Esophagus muscularis mucosa (tissue), 4 donors: ENCODE measurements around the gene LIPC. TPM values are rescaled to one million over a fixed set of nuclear protein-coding genes. Genes with fewer than 3 reads are reported as not detected.

ENCODE experiments used
- DNase-seq: peaks from one replicate; pipeline ENCODE4 v3.0.0-alpha.2; 2017; ENCODE audit errors: extremely low spot score
- H3K27ac ChIP-seq, 4 donors: fragments of 200-600 bp; sonication (generic); replicated peaks in 1 of 4; 1 replicate in 3 of 4; 2 replicates in 1 of 4; pipeline ENCODE4 v1.5.1; 2016 to 2019; ENCODE audit warnings: mild to moderate bottlenecking in 1 of 4
- H3K27me3 ChIP-seq, 4 donors: fragments of 200-600 bp; sonication (generic); one replicate each; pipeline versions ENCODE4 v1.5.1 to v1.6.0; 2016 to 2019
- H3K36me3 ChIP-seq, 4 donors: fragments of 200-600 bp; sonication (generic); one replicate each; pipeline ENCODE4 v1.5.1; 2016 to 2019
- H3K4me1 ChIP-seq, 4 donors: fragments of 200-600 bp; sonication (generic); one replicate each; pipeline ENCODE4 v1.5.1; 2016 to 2019
- H3K4me3 ChIP-seq, 4 donors: fragments of 200-600 bp; sonication (generic); 1 replicate in 2 of 4; 2 replicates in 2 of 4; pipeline ENCODE4 v1.5.1; 2016 to 2019; ENCODE audit warnings: mild to moderate bottlenecking in 4 of 4, moderate library complexity in 1 of 4
- H3K9me3 ChIP-seq, 4 donors: fragments of 200-600 bp; sonication (generic); 1 replicate in 3 of 4; 2 replicates in 1 of 4; pipeline ENCODE4 v1.5.1; 2016 to 2019
- CTCF ChIP-seq, 3 experiments: fragments of 200-600 bp in 2 of 3; fragments of 450-650 bp in 1 of 3; sonication (generic) in 2 of 3; IDR thresholded peaks; one replicate each; pipeline ENCODE4 v1.5.1; 2017 to 2019; ENCODE audit warnings: antibody characterized with exemption in 3 of 3, mild to moderate bottlenecking in 2 of 3, moderate library complexity in 1 of 3
- EP300 ChIP-seq: sonication (generic); formaldehyde crosslinking; IDR thresholded peaks from one replicate; pipeline ENCODE4 v1.6.1; 2017; ENCODE audit warnings: antibody characterized with exemption
- POLR2A ChIP-seq: fragments of 450-650 bp; IDR thresholded peaks from one replicate; pipeline ENCODE4 v1.6.1; 2017; ENCODE audit warnings: antibody characterized with exemption, moderate library complexity, mild to moderate bottlenecking, low read depth
- POLR2AphosphoS5 ChIP-seq, 2 donors: sonication (generic); formaldehyde crosslinking; IDR thresholded peaks; one replicate each; pipeline ENCODE4 v1.6.1; 2017; ENCODE audit warnings: antibody characterized with exemption in 2 of 2
- WGBS: methylation state at CpG from one replicate; pipeline ENCODE4 v1.1.5; 2018; 5-methylcytosine and 5-hydroxymethylcytosine counted together
- intact Hi-C: fragments of 100-400 bp; cut with DNase I; formaldehyde crosslinking; loops from one replicate; pipeline ENCODE4 v1.15.1; 2023
- total RNA-seq, 4 donors: library from RNA; depleted of rRNA; stranded (reverse); fragments of >200 nt; gene quantifications; one replicate each; pipeline versions ENCODE4 v1.1.0 to v1.2.1, GENCODE V29; 2016

The LIPC gene
- total RNA-seq, 4 donors from 2014 or later = 0.06 to 0.63 (median 0.37) TPM

DNA sequence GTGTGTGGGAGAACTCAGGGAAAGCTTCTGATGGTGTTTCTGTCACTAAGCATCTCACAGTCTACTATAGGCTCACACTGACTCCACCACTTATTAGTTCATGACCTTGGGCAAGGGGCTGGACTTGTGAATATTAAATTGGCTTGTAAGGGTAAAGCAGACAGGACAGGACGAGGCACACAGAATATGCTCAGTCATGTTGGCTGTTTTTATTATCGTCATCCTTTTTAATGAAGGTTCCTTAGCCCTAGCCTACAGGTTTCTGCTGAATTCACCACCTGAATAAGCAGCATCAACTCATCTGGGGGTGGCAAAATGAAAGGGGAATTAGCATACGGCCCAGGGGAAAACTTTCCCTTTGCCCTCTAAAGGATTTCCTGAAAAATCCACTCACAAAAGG, 39.6 kb upstream of the LIPC start:
- no peaks in the 10 kb centered on the region for H3K27me3 ChIP-seq
- H3K4me3 ChIP-seq = no peak overlapping the region
- no peaks in the 10 kb centered on the region for H3K36me3 ChIP-seq
- H3K4me1 ChIP-seq = peaks cover 0 to 6% (median 0%) of the 10 kb centered on the region in 4 donors
- 71% methylated on average over 3 of the region's 3 CpGs for WGBS
- DNase-seq = no peak
- no peak overlapping the region for H3K27ac ChIP-seq
- no peaks in the 10 kb centered on the region for H3K9me3 ChIP-seq
- TF ChIP-seq POLR2A (no peak), POLR2AphosphoS5 (IDR thresholded peaks at IDR 0.05) (no peak), EP300 (no peak), CTCF (IDR thresholded peaks at IDR 0.05) (no peak)
- intact Hi-C loops = no loop called here

- H3K9me3 ChIP-seq = no peaks in the 10 kb centered on the region
- no peaks in the 10 kb centered on the region for H3K36me3 ChIP-seq
- intact Hi-C loops = no loop called here
- peaks cover 0 to 6% (median 0%) of the 10 kb centered on the region in 4 donors for H3K4me1 ChIP-seq
- no peak overlapping the region for H3K27ac ChIP-seq
- DNase-seq = no peak
- no peak overlapping the region for H3K4me3 ChIP-seq
- WGBS = 88% methylated on average over 5 of the region's 5 CpGs
- TF ChIP-seq CTCF (IDR thresholded peaks at IDR 0.05) = no peak
- TF ChIP-seq EP300 = no peak
- no peak for TF ChIP-seq POLR2AphosphoS5 (IDR thresholded peaks at IDR 0.05)
- no peak for TF ChIP-seq POLR2A
- H3K27me3 ChIP-seq = no peaks in the 10 kb centered on the region
Measured at GRCh38 chr15:58392611-58393161, 39.1 kb upstream of the LIPC start.

DNA sequence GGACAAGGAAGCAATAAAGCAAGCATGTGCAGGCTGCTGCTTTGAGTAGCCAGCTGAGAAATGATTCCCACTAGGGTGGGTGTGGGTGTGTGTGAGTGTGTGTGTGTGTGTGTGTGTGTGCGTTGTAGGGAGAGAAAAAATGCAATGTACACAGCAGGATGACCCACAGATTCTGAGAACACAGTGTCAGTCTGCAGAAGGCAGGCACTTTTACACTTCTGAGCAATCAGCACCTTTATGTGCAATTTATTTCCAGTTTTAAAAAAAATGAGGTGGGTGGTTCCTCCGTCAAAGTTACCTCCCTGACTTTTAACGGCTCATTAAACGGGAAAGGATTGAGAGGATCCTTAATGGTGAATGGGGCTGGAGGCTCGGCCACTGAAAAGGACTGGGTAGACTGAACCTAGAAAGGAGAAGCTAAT, 38.5 kb upstream of the LIPC start:
- no peak overlapping the region for H3K4me3 ChIP-seq
- no peak for TF ChIP-seq POLR2AphosphoS5 (IDR thresholded peaks at IDR 0.05)
- 63% methylated on average over 5 of the region's 5 CpGs for WGBS
- H3K36me3 ChIP-seq = no peaks in the 10 kb centered on the region
- no peaks in the 10 kb centered on the region for H3K9me3 ChIP-seq
- H3K27ac ChIP-seq = no peak overlapping the region
- intact Hi-C loops = no loop called here
- DNase-seq = no peak
- peaks cover 0 to 6% (median 0%) of the 10 kb centered on the region in 4 donors for H3K4me1 ChIP-seq
- no peaks in the 10 kb centered on the region for H3K27me3 ChIP-seq

- no peak for DNase-seq
- 61% methylated on average over 3 of the region's 3 CpGs for WGBS
- peaks cover 0 to 6% (median 0%) of the 10 kb centered on the region in 4 donors for H3K4me1 ChIP-seq
- intact Hi-C loops = no loop called here
- no peak overlapping the region for H3K27ac ChIP-seq
- no peaks in the 10 kb centered on the region for H3K9me3 ChIP-seq
- H3K27me3 ChIP-seq = no peaks in the 10 kb centered on the region
- no peak overlapping the region for H3K4me3 ChIP-seq
- no peaks in the 10 kb centered on the region for H3K36me3 ChIP-seq
- TF ChIP-seq EP300 = no peak
- no peak for TF ChIP-seq POLR2A
- TF ChIP-seq CTCF (IDR thresholded peaks at IDR 0.05) = no peak
- TF ChIP-seq POLR2AphosphoS5 (IDR thresholded peaks at IDR 0.05) = no peak
Measured at GRCh38 chr15:58396181-58396580, 35.6 kb upstream of the LIPC start.

GRCh38 chr15:58398071-58398470, 33.7 kb upstream of the LIPC start:
- no peak for TF ChIP-seq EP300
- no peak for TF ChIP-seq POLR2A
- no peak for TF ChIP-seq POLR2AphosphoS5 (IDR thresholded peaks at IDR 0.05)
- WGBS = 40% methylated on average over 1 of the region's 1 CpG
- H3K36me3 ChIP-seq = no peaks in the 10 kb centered on the region
- no peak for DNase-seq
- intact Hi-C loops = no loop called here
- peaks cover 0 to 6% (median 0%) of the 10 kb centered on the region in 4 donors for H3K4me1 ChIP-seq
- no peak overlapping the region for H3K27ac ChIP-seq
- no peak overlapping the region for H3K4me3 ChIP-seq
- no peaks in the 10 kb centered on the region for H3K27me3 ChIP-seq
- H3K9me3 ChIP-seq = no peaks in the 10 kb centered on the region

GRCh38 chr15:58398643-58399042, 33.1 kb upstream of the LIPC start:
- Histone ChIP-seq H3K9me3 (no peaks in the 10 kb centered on the region), H3K4me3 (no peak overlapping the region), H3K4me1 (peaks cover 0 to under 1% (median 0%) of the 10 kb centered on the region in 4 donors), H3K36me3 (no peaks in the 10 kb centered on the region), H3K27ac (no peak overlapping the region), H3K27me3 (no peaks in the 10 kb centered on the region)
- whole genome bisulfite sequencing = 91% methylated on average over 6 of the region's 6 CpGs
- DNase-seq = no peak
- intact Hi-C loops = no loop called here
- TF ChIP-seq CTCF (IDR thresholded peaks at IDR 0.05) (no peak), POLR2A (no peak), POLR2AphosphoS5 (IDR thresholded peaks at IDR 0.05) (no peak), EP300 (no peak)
